OCI-LY1 (cell line): ENCODE results near the gene C2orf49.
A peak's percentile ranks its signal among the peaks of the same experiment; 100 is the strongest.

Experiments
- H2AFZ ChIP-seq: fragments of 200-600 bp; sonication (generic), shearing (Covaris generic); 2 replicates; pipeline ENCODE4 v1.6.0; 2014; ENCODE audit warnings: antibody characterized with exemption, mild to moderate bottlenecking, low read length
- H3F3A ChIP-seq: fragments of 200-600 bp; sonication (generic), shearing (Covaris generic); 2 replicates; pipeline ENCODE4 v1.6.0; 2014; ENCODE audit warnings: mild to moderate bottlenecking, antibody characterized with exemption, low read length, moderate library complexity; ENCODE audit not compliant: insufficient read depth
- H3K27ac ChIP-seq: fragments of 200-600 bp; sonication (generic); 2 replicates; pipeline ENCODE4 v1.5.1; 2014; ENCODE audit warnings: low read length, mixed run types, mild to moderate bottlenecking, low read depth; ENCODE audit not compliant: poor library complexity, severe bottlenecking
- H3K27me3 ChIP-seq: fragments of 200-600 bp; sonication (generic); 2 replicates; pipeline ENCODE4 v1.6.0; 2014; ENCODE audit warnings: antibody characterized with exemption, mild to moderate bottlenecking, low read length, moderate library complexity; ENCODE audit not compliant: insufficient read depth
- H3K36me3 ChIP-seq: fragments of 200-600 bp; sonication (generic); 2 replicates; pipeline ENCODE4 v1.6.1; 2014; ENCODE audit warnings: mild to moderate bottlenecking, antibody characterized with exemption, low read length, moderate library complexity, mixed read lengths; ENCODE audit not compliant: insufficient read depth
- H3K4me1 ChIP-seq: fragments of 200-600 bp; sonication (generic); 2 replicates; pipeline ENCODE4 v1.5.1; 2014; ENCODE audit warnings: mild to moderate bottlenecking, low read length, moderate library complexity; ENCODE audit not compliant: insufficient read depth, severe bottlenecking
- H3K4me2 ChIP-seq: fragments of 200-600 bp; sonication (generic), shearing (Covaris generic); 2 replicates; pipeline ENCODE4 v1.6.1; 2014; ENCODE audit warnings: low read length
- H3K4me3 ChIP-seq: fragments of 200-600 bp; sonication (generic); 2 replicates; pipeline ENCODE4 v1.5.1; 2014; ENCODE audit warnings: low read length, low read depth, mild to moderate bottlenecking, mixed read lengths; ENCODE audit not compliant: poor library complexity, severe bottlenecking
- H3K79me2 ChIP-seq: fragments of 200-600 bp; shearing (Covaris generic); 2 replicates; pipeline ENCODE4 v1.6.1; 2016; ENCODE audit warnings: mixed run types, low read length, mixed read lengths; ENCODE audit not compliant: insufficient read depth
- H3K9ac ChIP-seq: fragments of 200-600 bp; sonication (generic), shearing (Covaris generic); 2 replicates; pipeline ENCODE4 v1.6.1; 2014; ENCODE audit warnings: mild to moderate bottlenecking, low read length, mixed read lengths
- H3K9me2 ChIP-seq: fragments of 200-600 bp; sonication (generic), shearing (Covaris generic); 2 replicates; pipeline ENCODE4 v1.6.1; 2014; ENCODE audit warnings: low read depth, mild to moderate bottlenecking, low read length, mixed read lengths
- H3K9me3 ChIP-seq: fragments of 200-600 bp; shearing (Covaris generic); 2 replicates; pipeline ENCODE4 v1.6.1; 2014; ENCODE audit warnings: low read length, mixed read lengths
- H4K20me1 ChIP-seq: fragments of 200-600 bp; sonication (generic), shearing (Covaris generic); 2 replicates; pipeline ENCODE4 v1.6.0; 2016; ENCODE audit warnings: mild to moderate bottlenecking, low read length; ENCODE audit not compliant: insufficient read depth
- CTCF ChIP-seq: fragments of 200-600 bp; sonication (generic), shearing (Covaris generic); IDR thresholded peaks from 2 replicates; pipeline ENCODE4 v1.5.1; 2017; ENCODE audit warnings: mild to moderate bottlenecking, antibody characterized with exemption, low read length, moderate library complexity, mixed read lengths
- EZH2 ChIP-seq: fragments of 200-600 bp; sonication (generic), shearing (Covaris generic); IDR thresholded peaks from 2 replicates; pipeline ENCODE4 v1.8.0; 2017; ENCODE audit warnings: borderline replicate concordance, mixed run types, mild to moderate bottlenecking, antibody characterized with exemption, low read length, moderate library complexity, mixed read lengths

The C2orf49 gene

DNA sequence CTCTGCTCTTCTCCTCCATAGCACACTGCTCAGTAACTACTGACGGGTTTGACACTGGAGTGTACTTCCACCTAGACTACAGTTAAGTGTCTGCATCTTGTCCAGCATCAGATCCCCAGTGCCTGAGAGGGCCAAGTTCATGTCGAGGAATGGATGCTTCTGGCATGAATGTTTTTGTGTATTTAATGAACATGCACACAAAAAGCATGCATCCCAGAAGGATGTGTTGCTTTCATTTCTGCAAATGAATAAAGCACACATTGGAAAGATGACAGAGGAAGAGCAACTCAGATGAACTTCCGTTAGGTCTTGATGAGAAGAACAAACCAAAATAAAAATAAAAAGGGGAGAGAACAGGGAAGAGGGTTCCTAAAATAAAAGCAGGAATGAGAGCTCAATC lies 27.9 kb downstream of the C2orf49 start:
- H3K36me3 ChIP-seq, result no peaks in the 10 kb centered on the region
- peaks cover 3% of the 10 kb centered on the region for H3K4me1 ChIP-seq
- H3K4me3 ChIP-seq, result no peak overlapping the region
- TF ChIP-seq EZH2, result no peak
- TF ChIP-seq CTCF, result no peak
- H3F3A ChIP-seq, result no peaks in the 10 kb centered on the region
- H3K27me3 ChIP-seq, result no peaks in the 10 kb centered on the region
- no peaks in the 10 kb centered on the region for H3K79me2 ChIP-seq
- H3K9me2 ChIP-seq, result no peaks in the 10 kb centered on the region
- H3K4me2 ChIP-seq, result no peak overlapping the region
- no peak overlapping the region for H3K9ac ChIP-seq
- no peak overlapping the region for H3K27ac ChIP-seq
- H3K9me3 ChIP-seq, result no peaks in the 10 kb centered on the region
- no peaks in the 10 kb centered on the region for H4K20me1 ChIP-seq
- H2AFZ ChIP-seq, result no peak overlapping the region

DNA sequence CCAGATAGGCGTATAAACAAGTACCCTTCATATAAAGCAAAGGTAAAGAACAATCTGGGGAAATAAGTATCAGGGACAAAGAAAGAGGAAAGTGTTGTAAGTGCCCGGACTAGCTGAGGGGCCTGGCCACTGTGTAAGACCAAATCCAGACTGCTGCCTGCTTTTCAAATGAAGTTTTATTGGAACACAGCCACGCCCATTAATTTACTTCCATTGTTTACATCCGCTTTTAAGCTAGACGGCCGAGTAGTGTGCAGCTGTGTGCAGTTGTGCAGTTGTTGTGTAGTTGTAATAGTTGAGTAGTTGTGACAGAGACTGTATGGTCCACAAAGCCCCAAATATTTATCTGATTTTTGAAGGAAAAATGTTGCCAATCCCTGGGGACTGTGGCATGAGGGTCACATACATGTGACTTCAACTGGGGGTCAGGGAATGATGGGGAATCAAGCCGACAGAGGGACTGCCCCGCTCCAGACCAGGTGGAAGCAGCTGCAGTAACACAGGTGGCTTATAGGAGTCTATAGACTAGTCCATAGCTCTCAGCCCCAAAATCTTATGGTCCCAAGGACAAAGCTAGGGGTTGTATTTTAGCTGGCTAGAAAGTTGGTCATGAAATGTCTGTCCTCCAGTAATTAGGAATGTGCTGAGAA lies 31.5 kb downstream of the C2orf49 start:
- Histone ChIP-seq H3K9me2 (no peaks in the 10 kb centered on the region), H2AFZ (no peak overlapping the region), H3K4me3 (no peak overlapping the region), H3K27ac (no peak overlapping the region), H3K36me3 (no peaks in the 10 kb centered on the region), H3F3A (no peaks in the 10 kb centered on the region), H3K9ac (no peak overlapping the region), H3K4me1 (peaks cover 4% of the 10 kb centered on the region), H3K4me2 (no peak overlapping the region), H3K79me2 (no peaks in the 10 kb centered on the region), H3K27me3 (no peaks in the 10 kb centered on the region), H4K20me1 (no peaks in the 10 kb centered on the region), H3K9me3 (no peaks in the 10 kb centered on the region)
- TF ChIP-seq EZH2 (no peak), CTCF (no peak)

- Histone ChIP-seq H4K20me1 (no peaks in the 10 kb centered on the region), H3K9me2 (no peaks in the 10 kb centered on the region), H3K36me3 (no peaks in the 10 kb centered on the region), H3K4me3 (peak overlapping the region; percentile 36), H3K79me2 (no peaks in the 10 kb centered on the region), H2AFZ (0 out of 2 replicates have a peak overlapping the region, but pooled peaks have one; percentile 24), H3K4me2 (peak overlapping the region; percentile 67), H3F3A (no peaks in the 10 kb centered on the region), H3K9ac (no peak overlapping the region), H3K9me3 (no peaks in the 10 kb centered on the region), H3K4me1 (peaks cover 4% of the 10 kb centered on the region), H3K27me3 (0 out of 2 replicates have a peak, but pooled peaks cover 5% of the 10 kb centered on the region), H3K27ac (no peak overlapping the region)
- TF ChIP-seq CTCF (peak; percentile 90), EZH2 (no peak)
These were observed 32.7 kb downstream of the C2orf49 start for GRCh38 chr2:105369777-105370690.
